SIG-M5 (cell line): ENCODE data around the gene MAP4K4.
"Not testable (repeated sequence)": the region's sequence is repeated elsewhere in the genome, so short reads cannot be mapped to it uniquely, and the experiment has no call there.

Experiments used
- DNase-seq: peaks from one replicate; lab custom pipeline; 2025; lab: John Stamatoyannopoulos, UW

MAP4K4 gene

DNA sequence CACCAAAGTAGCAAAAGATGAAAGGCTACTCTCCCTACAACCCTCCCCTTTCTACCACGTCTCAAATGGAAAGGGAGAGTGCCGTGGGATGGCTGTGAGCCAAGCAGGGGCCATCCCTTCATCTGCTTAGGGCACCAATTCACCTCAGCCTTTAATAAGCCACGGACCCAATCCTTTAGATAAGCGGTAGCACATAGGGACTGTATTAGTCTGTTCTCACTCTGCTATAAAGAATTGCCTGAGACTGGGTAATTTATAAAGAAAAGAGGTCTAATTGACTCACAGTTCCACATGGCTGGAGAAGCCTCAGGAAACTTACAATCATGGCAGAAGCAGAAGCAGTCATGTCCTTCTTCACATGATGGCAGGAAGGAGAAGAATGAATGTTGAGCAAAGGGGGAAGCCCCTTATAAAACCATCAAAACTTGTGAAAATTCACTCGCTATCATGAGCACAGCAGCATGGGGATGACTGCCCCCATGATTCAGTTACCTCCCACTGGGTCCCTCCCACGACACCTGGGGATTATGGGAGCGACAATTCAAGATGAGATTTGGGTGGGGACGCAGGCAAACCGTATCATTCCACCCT is 208.3 kb downstream of the MAP4K4 start:
- DNase-seq, result no peak

DNA sequence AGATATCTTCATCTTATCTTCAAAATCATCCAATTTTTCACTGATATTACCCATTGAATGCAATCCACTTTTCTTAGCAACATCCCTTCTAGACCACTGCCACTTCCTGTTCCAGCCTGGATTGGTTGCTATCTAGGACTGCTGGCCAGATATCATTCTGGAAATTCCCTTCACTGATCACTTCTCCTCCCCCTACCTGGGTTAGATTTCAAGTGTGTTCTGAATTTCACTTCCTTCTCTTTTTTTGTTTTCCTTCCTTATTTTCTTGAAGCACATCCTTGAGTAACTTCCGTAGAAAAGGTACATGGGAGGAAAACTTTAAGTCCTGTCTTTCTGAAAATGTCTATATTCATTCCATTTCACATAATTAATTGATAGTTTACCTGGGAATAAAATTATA is 212.3 kb downstream of the MAP4K4 start:
- DNase-seq, result no peak

DNA sequence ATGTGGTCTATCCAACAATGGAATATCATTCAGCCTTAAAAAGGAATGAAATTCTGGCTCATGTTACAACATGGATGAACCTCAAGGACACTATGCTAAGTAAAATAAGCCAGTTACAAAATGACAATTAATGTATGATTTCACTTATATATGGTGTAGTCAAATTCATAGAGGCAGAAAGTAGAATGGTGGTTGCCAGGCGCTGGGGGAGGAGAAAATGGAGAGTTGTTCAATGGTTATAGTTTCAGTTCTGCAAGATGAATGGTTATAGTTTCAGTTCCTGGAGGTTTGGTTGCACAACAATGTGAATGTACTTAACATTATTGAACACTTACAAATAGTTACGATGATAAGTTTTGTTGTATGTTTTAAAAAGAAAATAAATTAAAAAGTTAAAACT is 215.0 kb downstream of the MAP4K4 start:
- peak; percentile 95 for DNase-seq

DNA sequence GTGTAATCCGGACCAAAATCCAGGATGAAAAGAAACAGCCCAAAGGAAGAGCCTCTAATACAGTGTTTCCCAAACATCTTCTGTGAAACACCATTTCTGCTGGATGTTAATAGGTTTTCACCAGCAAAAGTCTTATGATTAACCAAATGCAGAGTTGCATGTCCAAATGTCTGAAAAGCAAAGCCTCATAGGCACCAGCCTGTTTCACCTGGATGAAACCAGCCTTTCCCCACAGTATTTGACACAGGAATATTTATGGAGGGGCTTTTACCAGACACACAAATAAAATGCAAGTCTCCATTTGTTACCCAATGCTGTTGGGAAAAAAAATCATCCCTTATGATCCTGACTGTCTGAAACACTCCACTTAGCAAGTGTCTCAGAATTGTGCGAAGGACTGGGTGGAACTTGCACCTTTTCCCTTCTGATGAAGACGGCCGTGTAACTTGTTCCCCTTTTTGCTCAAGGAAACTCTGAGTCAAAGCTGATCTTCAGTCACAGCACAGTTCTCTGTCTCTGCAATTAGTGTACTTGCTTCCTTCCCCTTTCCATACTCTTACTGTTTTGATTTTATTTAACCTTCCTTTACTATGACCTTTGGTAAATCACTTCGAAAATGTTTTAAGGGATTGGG is 223.9 kb downstream of the MAP4K4 start:
- DNase-seq, result peak; percentile 90

DNA sequence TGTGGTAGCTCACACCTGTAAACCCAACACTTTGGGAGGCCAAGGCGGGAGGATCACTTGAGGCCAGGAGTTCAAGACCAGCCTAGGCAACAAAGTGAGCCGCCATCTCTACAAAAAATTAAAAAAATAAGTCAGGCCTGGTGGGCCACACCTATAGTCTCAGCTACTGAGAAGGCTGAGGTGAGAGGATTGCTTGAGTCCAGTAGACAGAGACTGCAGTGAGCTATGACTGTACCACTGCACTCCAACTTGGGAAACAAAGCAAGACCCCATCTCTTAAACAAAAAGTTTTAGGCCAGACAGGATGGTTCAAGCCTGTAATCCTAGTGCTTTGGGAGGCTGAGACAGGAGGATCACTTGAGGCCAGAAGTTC is 224.4 kb downstream of the MAP4K4 start:
- no peak for DNase-seq

DNA sequence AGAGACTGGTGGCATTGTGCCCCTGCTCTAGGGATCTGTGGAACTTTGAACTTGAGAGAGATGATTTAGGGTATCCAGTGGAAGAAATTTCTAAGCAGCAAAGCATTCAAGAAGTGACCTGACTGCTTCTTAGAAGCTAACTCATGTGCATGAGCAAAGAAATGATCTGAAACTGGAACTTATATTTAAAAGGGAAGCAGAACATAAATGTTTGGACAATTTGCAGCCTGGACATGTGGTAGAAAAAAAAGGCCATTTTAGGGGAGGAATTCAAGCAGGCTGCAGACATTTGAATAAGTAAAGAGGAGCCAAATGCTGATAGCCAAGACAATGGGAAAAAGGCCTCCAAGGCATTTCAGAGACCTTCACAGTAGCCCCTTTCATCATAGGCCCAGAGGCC is 226.8 kb downstream of the MAP4K4 start:
- DNase-seq, result not testable (repeated sequence)

DNA sequence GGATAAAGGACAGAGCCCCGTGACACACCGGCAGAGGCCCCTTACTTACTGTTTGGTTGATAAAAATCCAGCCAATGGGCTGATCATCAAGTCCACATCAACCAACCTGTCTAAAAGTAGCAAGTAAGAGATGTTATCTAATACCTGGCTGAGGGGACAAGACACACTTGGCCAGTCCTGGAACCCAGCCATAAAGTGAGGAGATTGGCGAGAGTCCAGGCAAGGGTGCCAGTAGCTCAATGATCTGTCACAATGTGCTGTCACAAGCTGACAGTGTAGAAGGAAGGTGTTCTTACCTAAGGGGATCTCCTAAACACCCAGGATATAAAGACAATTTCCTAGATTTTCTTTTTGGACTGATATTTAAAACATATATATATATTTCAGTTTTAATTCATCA is 232.5 kb downstream of the MAP4K4 start:
- no peak for DNase-seq

DNA sequence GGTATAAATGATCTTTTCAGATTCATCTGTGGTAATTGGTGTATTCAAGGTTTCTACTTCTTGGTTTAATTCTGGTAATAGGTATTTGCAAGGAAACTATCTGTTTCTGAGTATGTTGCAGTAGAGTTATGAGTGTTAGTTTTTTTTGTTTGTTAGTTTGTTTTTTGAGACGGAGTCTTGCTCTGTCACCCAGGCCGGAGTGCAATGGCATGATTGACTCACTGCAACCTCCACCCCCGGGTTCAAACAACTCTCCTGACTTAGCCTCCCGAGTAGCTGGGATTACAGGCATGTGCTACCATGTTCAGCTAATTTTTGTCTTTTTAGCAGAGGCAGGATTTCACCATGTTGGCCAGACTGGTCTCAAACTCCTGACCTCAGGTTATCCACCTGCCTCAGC is 233.3 kb downstream of the MAP4K4 start:
- DNase-seq, result no peak

DNA sequence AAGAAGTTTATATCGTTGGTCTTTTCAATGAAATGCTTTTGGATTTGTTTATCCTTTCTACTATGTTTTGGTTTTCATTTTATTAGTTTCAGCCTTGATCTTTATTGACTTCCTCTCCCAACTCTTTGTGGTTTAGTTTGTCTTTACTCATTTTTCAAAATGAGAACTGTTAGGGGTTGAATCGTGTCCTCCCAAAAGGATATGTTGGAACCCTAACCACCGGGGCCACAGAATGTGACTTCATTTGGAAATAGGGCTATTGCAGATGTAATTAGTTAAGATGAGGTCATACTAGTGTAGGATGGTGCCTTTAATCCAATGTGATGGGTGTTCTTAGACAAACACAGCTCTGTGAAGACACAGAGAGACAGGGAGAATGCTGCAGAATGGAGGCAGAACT is 233.9 kb downstream of the MAP4K4 start:
- DNase-seq, result peak; percentile 44

DNA sequence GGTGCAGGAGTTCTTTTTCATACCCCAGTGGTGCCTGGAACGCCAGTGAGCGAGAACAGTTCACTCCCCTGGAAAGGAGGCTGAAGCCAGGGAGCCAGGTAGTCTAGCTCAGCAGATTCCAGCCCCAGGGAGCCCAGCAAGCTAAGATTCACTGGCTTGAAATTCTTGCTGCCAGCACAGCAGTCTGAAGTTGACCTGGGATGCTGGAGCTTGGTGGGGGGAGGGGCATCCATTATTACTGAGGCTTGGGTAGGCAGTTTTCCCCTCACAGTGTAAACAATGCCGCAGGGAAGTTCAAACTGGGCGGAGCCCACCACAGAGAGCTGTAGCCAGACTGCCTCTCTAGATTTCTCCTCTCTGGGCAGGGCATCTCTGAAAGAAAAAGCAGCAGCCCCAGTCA is 238.3 kb downstream of the MAP4K4 start:
- DNase-seq, result not testable (repeated sequence)

DNA sequence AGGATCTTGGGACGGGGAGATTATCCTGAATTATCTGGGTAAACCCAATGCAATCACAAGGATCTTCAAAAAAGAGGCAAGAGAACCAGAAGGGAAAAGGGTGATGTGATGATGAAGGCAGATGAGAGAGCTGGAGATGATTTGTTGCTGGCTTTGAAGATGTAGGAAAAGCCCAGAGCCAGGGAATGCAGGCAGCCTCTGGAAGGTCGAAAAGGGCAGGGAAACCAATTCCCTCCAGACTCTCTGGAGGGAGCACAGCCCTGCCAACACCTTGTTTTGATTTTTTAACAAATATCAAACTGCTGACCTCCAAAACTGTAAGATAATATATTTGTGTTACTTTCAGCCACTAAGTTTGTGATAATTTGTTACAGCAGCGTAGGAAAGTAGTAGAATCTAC is 245.3 kb downstream of the MAP4K4 start:
- no peak for DNase-seq
